ENCODE measurements around the gene CRNN. TPM values are rescaled to one million over a fixed set of nuclear protein-coding genes. Genes with fewer than 3 reads are reported as not detected.

Gene CRNN
- total and polyA plus RNA-seq, 5 experiments from 2014 or later = not detected

- Mint-ChIP-seq H3K27me3 (peaks cover 8 to 52% (median 27%) of the 10 kb centered on the region in 5 donors), H3K4me1 (no peaks in the 10 kb centered on the region), H3K36me3 (no peaks in the 10 kb centered on the region), H3K4me3 (no peak overlapping the region), H3K9me3 (no peaks in the 10 kb centered on the region), H3K27ac (no peak overlapping the region)
- no peak for DNase-seq
- POLR2A ChIA-PET = no interaction called here
- ATAC-seq = no peak
Observed at GRCh38 chr1:152411134-152411533, 2.9 kb downstream of the CRNN start.

- Mint-ChIP-seq H3K4me3 (no peak overlapping the region), H3K27me3 (peaks cover 2 to 52% (median 24%) of the 10 kb centered on the region in 5 donors), H3K27ac (no peak overlapping the region), H3K36me3 (no peaks in the 10 kb centered on the region), H3K9me3 (no peaks in the 10 kb centered on the region), H3K4me1 (no peaks in the 10 kb centered on the region)
- no peak for DNase-seq
- POLR2A ChIA-PET = no interaction called here
- ATAC-seq = no peak
Observed at GRCh38 chr1:152410599-152410998, 3.5 kb downstream of the CRNN start.

DNA sequence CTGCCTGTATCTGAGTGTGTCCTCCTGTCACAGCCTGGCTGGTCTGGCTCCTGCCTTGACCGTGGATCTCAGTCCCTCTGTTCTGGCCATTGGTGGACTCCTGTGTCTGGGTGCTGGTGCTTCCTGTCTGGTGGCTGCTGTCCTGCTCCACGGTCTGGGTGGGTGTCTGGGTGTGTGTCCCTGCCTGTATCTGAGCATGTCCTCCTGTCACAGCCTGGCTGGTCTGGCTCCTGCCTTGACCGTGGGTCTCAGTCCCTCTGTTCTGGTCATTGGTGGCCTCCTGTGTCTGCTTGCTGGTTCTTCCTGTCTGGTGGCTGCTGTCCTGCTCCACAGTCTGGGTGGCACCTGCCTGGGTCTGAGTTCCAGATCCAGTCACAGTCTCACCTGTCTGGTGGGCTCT lies 4.0 kb downstream of the CRNN start:
- H3K4me1 Mint-ChIP-seq = no peaks in the 10 kb centered on the region
- H3K4me3 Mint-ChIP-seq = no peak overlapping the region
- no peaks in the 10 kb centered on the region for H3K36me3 Mint-ChIP-seq
- DNase-seq (no peak), ATAC-seq (no peak)
- H3K9me3 Mint-ChIP-seq = no peaks in the 10 kb centered on the region
- no peak overlapping the region for H3K27ac Mint-ChIP-seq
- POLR2A ChIA-PET = no interaction called here
- peaks cover 1 to 52% (median 22%) of the 10 kb centered on the region in 5 donors for H3K27me3 Mint-ChIP-seq

DNA sequence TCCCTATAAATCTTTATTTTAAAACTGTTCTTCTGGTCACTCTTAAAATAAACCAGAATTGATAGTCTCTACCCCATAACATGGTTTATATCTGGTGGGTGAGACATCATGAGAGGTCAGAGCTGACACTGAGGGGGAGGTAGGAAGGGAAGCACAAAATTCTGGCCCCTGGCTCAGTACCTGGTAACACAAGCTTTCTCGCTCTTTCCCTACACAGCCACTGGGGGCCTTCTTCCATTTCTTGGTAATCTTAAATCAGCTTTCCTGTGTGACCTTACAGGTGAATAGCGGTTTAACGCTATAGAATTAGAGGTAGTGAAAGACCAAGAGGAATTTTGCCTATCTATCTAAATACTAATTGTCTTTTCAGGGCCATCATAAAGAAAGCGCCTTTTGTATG lies 5.4 kb downstream of the CRNN start:
- Mint-ChIP-seq H3K27ac (no peak overlapping the region), H3K36me3 (no peaks in the 10 kb centered on the region), H3K4me1 (no peaks in the 10 kb centered on the region), H3K4me3 (no peak overlapping the region), H3K9me3 (no peaks in the 10 kb centered on the region), H3K27me3 (peaks cover 6 to 61% (median 30%) of the 10 kb centered on the region in 5 donors)
- ATAC-seq (no peak), DNase-seq (no peak)
- POLR2A ChIA-PET = no interaction called here

DNA sequence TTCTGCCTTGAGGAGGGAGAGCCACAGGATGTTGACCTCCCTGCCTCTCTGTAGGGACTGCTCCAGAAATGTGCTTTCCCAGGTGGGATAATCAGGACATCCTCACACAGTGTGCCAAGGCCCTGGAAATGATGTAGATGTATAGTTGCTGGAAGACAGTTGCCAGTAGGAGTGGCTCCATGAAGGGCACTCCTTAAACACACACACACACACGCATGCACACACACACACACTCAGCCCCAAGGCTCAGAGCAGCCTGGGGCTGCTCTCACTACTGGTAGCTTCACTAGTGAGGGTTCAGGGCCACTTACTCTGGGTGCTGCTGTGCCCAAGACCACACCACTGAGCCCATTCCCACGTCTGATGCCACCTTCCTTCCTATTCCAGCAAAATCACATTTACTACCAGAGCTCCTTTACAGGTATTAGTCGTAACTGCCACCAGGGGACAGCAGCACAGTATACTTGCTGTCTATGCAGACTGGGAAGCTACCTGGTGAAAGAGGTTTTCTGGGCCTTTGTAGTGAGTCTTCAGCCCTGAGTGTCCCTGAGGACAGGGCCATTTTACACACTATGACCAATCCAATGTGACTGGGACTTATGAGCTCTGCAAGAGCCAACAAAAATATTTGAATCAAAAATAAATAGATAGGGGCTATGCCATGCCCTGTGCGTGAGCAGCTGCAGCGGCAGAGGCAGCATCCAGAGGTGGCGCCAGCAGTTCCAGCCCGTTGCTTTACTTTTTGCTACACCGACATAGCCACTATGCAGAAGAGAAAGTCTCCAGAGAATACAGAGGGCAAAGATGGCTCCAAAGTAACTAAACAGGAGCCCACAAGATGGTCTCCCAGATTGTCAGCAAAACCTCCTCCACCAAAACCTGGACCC lies 15.0 kb downstream of the CRNN start:
- Mint-ChIP-seq H3K27ac (no peak overlapping the region), H3K4me3 (no peak overlapping the region), H3K4me1 (peaks cover 0 to 1% (median 0%) of the 10 kb centered on the region in 4 donors), H3K9me3 (peaks cover 0 to 6% (median 0%) of the 10 kb centered on the region in 9 donors), H3K36me3 (no peaks in the 10 kb centered on the region), H3K27me3 (peaks cover 11 to 29% (median 20%) of the 10 kb centered on the region in 5 donors)
- peak in 1 of 2 donors; percentile 39 for ATAC-seq
- peak in 2 of 10 donors; percentile 3 to 9 for DNase-seq
- POLR2A ChIA-PET = no interaction called here

DNA sequence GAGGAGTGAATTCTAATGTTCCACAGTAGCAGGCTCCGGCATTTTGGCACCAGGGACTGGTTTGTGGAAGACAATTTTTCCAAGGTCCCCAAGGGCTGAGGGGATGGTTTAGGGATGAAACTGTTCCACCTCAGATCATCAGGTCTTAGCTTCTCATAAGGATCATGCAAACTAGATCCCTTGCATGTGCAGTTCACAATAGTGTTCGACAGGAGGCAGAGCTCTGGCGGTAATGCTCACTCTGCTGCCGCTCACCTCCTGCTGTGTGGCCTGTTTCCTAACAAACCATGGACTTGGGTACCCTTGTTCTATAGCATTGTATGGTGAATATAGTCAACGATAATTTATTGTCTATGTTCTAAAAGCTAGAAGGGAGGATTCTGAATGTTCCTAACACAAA lies 16.6 kb downstream of the CRNN start:
- Mint-ChIP-seq H3K4me1 (peaks cover 0 to 3% (median 1%) of the 10 kb centered on the region in 4 donors), H3K27me3 (peaks cover 14 to 33% (median 24%) of the 10 kb centered on the region in 5 donors), H3K9me3 (peaks cover 0 to 6% (median 0%) of the 10 kb centered on the region in 9 donors), H3K36me3 (no peaks in the 10 kb centered on the region), H3K27ac (no peak overlapping the region), H3K4me3 (no peak overlapping the region)
- POLR2A ChIA-PET = no interaction called here
- DNase-seq (no peak), ATAC-seq (no peak)

GRCh38 chr1:152394151-152394550 lies 19.9 kb downstream of the CRNN start:
- DNase-seq (no peak), ATAC-seq (no peak)
- POLR2A ChIA-PET = no interaction called here
- H3K4me1 Mint-ChIP-seq = peaks cover 0 to 8% (median 1%) of the 10 kb centered on the region in 4 donors
- no peak overlapping the region for H3K4me3 Mint-ChIP-seq
- H3K27ac Mint-ChIP-seq = no peak overlapping the region
- peaks cover 26 to 50% (median 46%) of the 10 kb centered on the region in 5 donors for H3K27me3 Mint-ChIP-seq
- no peaks in the 10 kb centered on the region for H3K36me3 Mint-ChIP-seq
- no peaks in the 10 kb centered on the region for H3K9me3 Mint-ChIP-seq

DNA sequence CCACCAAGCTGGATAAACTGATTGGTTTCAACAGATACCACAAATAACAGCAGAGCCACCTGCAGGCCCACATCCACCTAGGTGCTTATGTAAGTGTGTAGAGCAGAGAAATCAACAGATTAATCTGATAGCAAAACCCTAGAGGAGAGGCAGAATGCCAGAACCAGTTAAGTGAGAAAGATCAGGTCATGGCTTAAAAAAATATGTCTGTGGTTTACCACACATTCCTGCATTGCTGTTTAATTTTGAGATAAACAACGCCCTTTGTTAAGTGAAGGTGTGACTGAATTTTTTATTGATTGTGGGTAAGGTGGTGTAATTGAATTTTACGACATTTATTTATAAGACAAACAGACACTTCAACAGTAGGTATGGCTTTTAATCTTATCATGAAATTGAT lies 21.2 kb downstream of the CRNN start:
- POLR2A ChIA-PET = no interaction called here
- Mint-ChIP-seq H3K9me3 (no peaks in the 10 kb centered on the region), H3K4me1 (peaks cover 0 to 8% (median under 1%) of the 10 kb centered on the region in 4 donors), H3K36me3 (peaks cover 0 to 2% (median 0%) of the 10 kb centered on the region in 3 donors), H3K27ac (no peak overlapping the region), H3K4me3 (no peak overlapping the region), H3K27me3 (peaks cover 33 to 62% (median 53%) of the 10 kb centered on the region in 5 donors)
- DNase-seq = no peak
- ATAC-seq = no peak

GRCh38 chr1:152388889-152389288 lies 25.2 kb downstream of the CRNN start:
- POLR2A ChIA-PET = no interaction called here
- no peak overlapping the region for H3K4me3 Mint-ChIP-seq
- peaks cover 0 to 8% (median under 1%) of the 10 kb centered on the region in 4 donors for H3K4me1 Mint-ChIP-seq
- peaks cover 30 to 59% (median 49%) of the 10 kb centered on the region in 5 donors for H3K27me3 Mint-ChIP-seq
- H3K27ac Mint-ChIP-seq = peak overlapping the region in 1 of 10 donors; percentile 50
- ATAC-seq (no peak), DNase-seq (no peak)
- H3K36me3 Mint-ChIP-seq = peaks cover 0 to 3% (median 2%) of the 10 kb centered on the region in 3 donors
- no peaks in the 10 kb centered on the region for H3K9me3 Mint-ChIP-seq

GRCh38 chr1:152386940-152387339 lies 27.1 kb downstream of the CRNN start:
- ATAC-seq (no peak), DNase-seq (no peak)
- Mint-ChIP-seq H3K4me1 (no peaks in the 10 kb centered on the region), H3K36me3 (peaks cover 0 to 3% (median 2%) of the 10 kb centered on the region in 3 donors), H3K9me3 (peaks cover 0 to 2% (median 0%) of the 10 kb centered on the region in 9 donors), H3K27ac (no peak overlapping the region), H3K4me3 (no peak overlapping the region), H3K27me3 (peaks cover 28 to 51% (median 42%) of the 10 kb centered on the region in 5 donors)
- POLR2A ChIA-PET = no interaction called here

DNA sequence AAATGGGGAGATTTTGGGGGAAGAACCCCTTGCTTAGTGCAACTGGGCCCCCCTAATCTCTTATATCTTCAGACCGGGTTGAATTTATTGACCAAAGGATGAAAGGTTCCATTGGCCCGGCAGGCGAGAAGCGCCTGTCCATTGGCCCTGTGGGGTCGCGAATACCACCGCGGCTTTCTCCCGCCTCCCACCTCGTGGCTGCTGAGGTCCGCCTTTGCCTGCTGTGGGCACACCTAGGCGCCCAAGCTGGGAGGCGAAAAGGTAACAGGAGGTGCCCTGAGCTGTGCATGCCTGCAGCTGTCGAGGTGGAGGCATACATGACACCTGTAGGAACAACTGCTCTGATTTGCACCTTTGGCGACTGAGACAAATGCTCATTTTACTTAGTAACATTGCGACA lies 33.1 kb downstream of the CRNN start:
- H3K36me3 Mint-ChIP-seq = peaks cover 0 to 3% (median 0%) of the 10 kb centered on the region in 3 donors
- no peak for DNase-seq
- H3K4me1 Mint-ChIP-seq = no peaks in the 10 kb centered on the region
- H3K9me3 Mint-ChIP-seq = peaks cover 0 to 2% (median 0%) of the 10 kb centered on the region in 9 donors
- H3K27ac Mint-ChIP-seq = no peak overlapping the region
- peaks cover 4 to 28% (median 7%) of the 10 kb centered on the region in 5 donors for H3K27me3 Mint-ChIP-seq
- POLR2A ChIA-PET = no interaction called here
- no peak overlapping the region for H3K4me3 Mint-ChIP-seq
- ATAC-seq = no peak

DNA sequence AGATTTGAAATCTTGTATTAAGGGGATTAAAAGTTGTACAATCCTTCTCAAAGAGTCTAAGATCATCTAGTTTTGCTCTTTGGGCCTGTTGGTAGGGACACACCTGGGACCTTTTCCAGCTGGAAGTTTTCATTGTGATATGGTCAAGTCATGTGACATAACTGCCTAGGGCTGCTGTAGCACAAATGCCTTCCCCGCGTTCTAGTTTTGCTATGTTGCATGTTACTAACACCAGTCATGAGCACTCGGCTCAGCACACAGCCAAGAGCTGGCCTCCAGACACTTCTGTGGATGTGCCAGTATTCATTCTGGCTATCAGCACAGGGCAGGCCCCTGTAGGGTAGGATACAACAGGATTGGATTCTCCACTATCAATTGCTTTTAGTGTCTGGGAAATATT lies 39.6 kb downstream of the CRNN start:
- H3K4me1 Mint-ChIP-seq = no peaks in the 10 kb centered on the region
- peaks cover 3 to 18% (median 4%) of the 10 kb centered on the region in 5 donors for H3K27me3 Mint-ChIP-seq
- no peak for DNase-seq
- ATAC-seq = no peak
- H3K9me3 Mint-ChIP-seq = peaks cover 0 to 10% (median 5%) of the 10 kb centered on the region in 9 donors
- no peak overlapping the region for H3K27ac Mint-ChIP-seq
- peaks cover 0 to 5% (median under 1%) of the 10 kb centered on the region in 3 donors for H3K36me3 Mint-ChIP-seq
- H3K4me3 Mint-ChIP-seq = no peak overlapping the region
- POLR2A ChIA-PET = no interaction called here

- H3K9me3 Mint-ChIP-seq = peaks cover 4 to 21% (median 13%) of the 10 kb centered on the region in 9 donors
- H3K27me3 Mint-ChIP-seq = peaks cover 4 to 28% (median 14%) of the 10 kb centered on the region in 5 donors
- POLR2A ChIA-PET = no interaction called here
- no peak overlapping the region for H3K4me3 Mint-ChIP-seq
- no peaks in the 10 kb centered on the region for H3K4me1 Mint-ChIP-seq
- DNase-seq (no peak), ATAC-seq (no peak)
- no peak overlapping the region for H3K27ac Mint-ChIP-seq
- peaks cover 3 to 16% (median 6%) of the 10 kb centered on the region in 3 donors for H3K36me3 Mint-ChIP-seq
Observed at GRCh38 chr1:152372672-152373071, 41.4 kb downstream of the CRNN start.
